Stimulated activated CD4-positive, alpha-beta T cell treated with anti-CD3 and anti-CD28 coated beads, Interleukin-15, amount 100 ng/mL, for 24 hours (primary cell): ENCODE data around the gene ZNF483.
A peak's percentile ranks its signal among the peaks of the same experiment; 100 is the strongest.
"Not testable (repeated sequence)": the region's sequence is repeated elsewhere in the genome, so short reads cannot be mapped to it uniquely, and the experiment has no call there.

Experiments used
- DNase-seq: peaks from one replicate; pipeline ENCODE4 v3.0.0-alpha.2; 2020

Gene ZNF483

DNA sequence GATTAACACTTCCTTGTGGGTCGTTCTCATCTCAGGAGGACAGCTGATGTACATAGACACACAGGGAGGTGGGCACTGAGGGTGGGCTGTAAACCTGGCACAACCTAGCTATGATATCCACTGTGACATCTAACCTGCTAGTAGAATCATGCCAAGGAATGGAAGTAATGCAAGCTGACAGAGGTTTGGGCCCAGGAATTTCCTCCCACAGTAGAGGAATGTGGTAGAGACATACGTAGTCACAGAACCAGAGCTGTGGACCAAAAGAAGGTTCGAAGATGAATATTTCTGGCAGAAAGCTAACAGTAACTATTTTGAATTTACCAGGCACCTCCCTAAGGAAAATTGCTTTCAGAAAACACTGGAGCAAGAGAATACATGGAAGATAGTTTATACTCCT is 90.9 kb downstream of the ZNF483 start:
- DNase-seq = no peak

DNA sequence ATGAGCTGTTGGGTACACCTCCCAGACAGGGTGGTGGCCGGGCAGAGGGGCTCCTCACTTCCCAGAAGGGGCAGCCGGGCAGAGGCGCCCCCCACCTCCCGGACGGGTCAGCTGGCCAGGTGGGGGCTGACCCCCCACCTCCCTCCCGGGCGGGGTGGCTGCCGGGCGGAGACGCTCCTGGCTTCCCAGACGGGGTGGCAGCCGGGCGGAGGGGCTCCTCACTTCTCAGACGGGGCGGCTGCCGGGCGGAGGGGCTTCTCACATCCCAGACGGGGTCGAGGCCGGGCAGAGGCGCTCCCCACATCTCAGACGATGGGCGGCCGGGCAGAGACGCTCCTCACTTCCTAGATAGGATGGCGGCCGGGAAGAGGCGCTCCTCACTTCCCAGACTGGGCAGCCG is 92.4 kb downstream of the ZNF483 start:
- not testable (repeated sequence) for DNase-seq

DNA sequence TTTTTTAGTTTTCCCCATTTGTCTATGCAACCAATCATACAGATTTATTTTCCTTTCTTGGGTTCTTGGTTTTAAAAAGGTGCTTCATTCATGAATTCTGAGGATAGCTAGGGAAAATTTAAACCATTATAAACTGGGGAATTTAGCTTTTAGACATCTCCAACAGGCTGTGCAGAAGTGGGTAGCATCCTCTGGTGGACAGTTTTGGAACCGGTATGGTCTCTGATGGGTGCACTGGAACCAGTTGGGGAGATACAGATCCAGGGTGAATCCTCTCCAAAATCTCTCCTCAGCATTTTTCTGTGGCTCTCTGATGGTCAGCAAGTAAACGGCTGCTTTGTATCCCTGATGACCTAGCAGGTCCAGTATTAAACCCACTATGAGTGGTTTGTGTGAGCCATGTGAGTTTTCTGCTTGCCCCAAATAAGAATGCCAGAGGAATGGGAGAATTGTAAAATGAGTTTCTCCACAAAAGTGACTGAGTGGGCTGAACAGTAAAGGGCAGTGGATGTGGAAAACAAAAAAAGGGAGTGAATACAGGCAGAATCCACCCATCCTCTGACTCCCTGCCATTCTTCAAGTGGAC is 97.0 kb downstream of the ZNF483 start:
- DNase-seq = peak; percentile 58

DNA sequence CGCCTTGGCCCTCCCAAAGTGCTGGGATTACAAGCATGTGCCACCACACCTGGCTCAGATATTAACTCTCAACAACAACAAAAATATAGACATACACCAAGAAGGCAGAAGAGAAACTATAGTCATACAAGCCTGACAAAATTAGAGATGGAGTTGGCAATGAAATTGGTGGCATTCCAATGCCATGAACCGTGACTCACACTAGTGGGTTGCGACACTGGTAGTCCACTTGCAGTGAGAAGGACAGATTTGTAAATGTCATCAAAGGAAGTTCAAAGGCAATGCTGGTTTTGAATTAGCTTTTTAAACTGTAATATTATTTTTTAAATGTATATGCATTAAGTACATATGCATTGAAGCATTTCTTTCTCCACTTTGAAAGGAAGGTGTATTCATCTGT is 97.6 kb downstream of the ZNF483 start:
- DNase-seq = no peak
